VCaP (cell line): Measurements from ENCODE around the gene ITPR1.

ENCODE experiments used
- H3K27ac ChIP-seq: fragments of 450-650 bp; 2 replicates; pipeline ENCODE4 v1.5.1; 2017
- TF ChIP-seq, protein P1 (sequence below): fragments of 450-650 bp; conservative IDR thresholded peaks from 2 replicates; pipeline ENCODE4 v1.5.1; 2017; ENCODE audit warnings: mild to moderate bottlenecking, moderate library complexity

Gene ITPR1

DNA sequence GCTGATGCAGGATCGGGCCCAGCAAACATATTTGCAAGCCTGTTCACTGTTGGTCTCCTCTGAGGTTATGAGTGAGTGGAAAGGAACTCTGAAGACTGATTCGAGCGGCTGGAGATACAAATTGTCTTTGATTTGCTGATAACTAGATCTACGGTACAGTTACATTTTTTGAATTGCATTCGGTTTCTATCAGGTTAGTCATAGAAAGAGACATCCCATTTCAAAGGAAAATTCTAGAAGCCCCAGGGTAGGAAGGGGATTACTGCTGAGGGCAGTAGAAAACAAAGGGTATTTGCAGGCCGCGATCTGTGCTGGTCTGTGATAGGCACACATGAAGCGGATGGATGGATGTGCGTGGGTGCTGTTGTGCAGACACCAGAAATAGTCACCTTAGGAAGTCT, 228.4 kb downstream of the ITPR1 start:
- H3K27ac ChIP-seq: peak overlapping the region; percentile 46
- TF ChIP-seq, protein P1, sequence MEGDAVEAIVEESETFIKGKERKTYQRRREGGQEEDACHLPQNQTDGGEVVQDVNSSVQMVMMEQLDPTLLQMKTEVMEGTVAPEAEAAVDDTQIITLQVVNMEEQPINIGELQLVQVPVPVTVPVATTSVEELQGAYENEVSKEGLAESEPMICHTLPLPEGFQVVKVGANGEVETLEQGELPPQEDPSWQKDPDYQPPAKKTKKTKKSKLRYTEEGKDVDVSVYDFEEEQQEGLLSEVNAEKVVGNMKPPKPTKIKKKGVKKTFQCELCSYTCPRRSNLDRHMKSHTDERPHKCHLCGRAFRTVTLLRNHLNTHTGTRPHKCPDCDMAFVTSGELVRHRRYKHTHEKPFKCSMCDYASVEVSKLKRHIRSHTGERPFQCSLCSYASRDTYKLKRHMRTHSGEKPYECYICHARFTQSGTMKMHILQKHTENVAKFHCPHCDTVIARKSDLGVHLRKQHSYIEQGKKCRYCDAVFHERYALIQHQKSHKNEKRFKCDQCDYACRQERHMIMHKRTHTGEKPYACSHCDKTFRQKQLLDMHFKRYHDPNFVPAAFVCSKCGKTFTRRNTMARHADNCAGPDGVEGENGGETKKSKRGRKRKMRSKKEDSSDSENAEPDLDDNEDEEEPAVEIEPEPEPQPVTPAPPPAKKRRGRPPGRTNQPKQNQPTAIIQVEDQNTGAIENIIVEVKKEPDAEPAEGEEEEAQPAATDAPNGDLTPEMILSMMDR: no peak

DNA sequence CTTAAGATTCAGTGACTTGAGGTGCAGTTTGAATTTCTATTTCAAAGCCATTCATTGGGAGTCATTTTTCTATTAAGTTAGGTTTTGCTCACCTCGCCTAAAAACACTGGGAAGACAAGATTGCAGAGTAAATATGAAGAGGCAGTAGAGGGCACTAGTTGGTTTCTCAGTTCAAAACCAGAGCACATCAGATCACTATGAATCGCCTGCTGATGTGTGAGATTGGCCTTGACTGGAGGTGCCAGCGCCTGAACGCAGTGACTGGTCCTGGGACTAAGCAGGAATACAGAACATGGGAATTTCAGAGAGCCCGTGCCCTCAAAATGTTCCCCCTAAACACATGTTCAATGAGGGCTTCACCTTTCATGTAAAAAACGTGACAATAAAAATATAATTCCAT, 229.0 kb downstream of the ITPR1 start:
- peak overlapping the region; percentile 46 for H3K27ac ChIP-seq

GRCh38 chr3:4724051-4724629, 231.0 kb downstream of the ITPR1 start:
- TF ChIP-seq, protein P1: no peak
- no peak overlapping the region for H3K27ac ChIP-seq

More for the DNA sequence above, 229.0 kb downstream of the ITPR1 start:
- TF ChIP-seq, protein P1: peak; percentile 68

- TF ChIP-seq, protein P1: no peak
- no peak overlapping the region for H3K27ac ChIP-seq
Measured at GRCh38 chr3:4726549-4726948, 233.4 kb downstream of the ITPR1 start.

DNA sequence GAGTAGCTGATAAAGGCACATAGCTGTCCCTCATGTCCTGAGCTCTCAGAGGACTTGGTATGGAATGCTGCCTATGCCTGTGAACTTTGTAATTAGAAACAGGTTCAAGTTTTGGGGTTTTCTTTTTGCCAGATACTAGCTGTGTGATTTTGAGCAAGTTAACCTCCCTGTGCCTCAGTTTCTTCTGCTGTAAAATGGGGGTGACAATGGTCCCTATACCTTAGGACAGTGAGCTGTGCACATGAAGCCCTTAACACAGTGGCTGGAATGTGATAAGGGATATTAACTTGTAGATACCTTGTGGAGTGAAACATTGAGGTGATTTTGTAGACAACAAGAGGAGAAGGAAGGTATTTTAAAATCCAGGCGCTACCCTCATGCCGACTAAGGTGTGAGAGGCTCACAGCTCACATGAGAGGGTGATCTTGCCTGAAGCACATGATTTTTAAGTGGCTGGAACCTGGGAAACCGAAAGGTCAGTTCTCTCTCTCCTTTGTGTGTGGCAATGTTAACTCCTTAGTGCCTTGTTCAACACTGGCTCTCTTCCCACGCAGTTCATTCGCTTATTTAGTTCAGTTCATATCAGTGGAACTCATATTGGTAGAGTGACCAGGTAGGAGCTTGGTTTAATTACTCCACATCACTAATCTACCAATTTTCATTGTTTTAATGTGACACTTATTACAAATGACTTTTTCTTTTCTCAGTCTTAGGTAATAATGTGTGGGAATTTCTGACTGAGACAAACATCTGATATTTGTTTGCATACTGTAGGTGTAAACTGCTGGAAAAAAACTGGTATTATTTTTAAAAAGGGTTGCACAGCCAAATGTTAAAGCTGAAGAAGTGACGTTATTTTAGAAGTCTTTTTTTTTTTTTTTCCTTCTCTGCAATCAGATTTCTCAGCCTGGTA, 236.2 kb downstream of the ITPR1 start:
- no peak overlapping the region for H3K27ac ChIP-seq
- TF ChIP-seq, protein P1: no peak

DNA sequence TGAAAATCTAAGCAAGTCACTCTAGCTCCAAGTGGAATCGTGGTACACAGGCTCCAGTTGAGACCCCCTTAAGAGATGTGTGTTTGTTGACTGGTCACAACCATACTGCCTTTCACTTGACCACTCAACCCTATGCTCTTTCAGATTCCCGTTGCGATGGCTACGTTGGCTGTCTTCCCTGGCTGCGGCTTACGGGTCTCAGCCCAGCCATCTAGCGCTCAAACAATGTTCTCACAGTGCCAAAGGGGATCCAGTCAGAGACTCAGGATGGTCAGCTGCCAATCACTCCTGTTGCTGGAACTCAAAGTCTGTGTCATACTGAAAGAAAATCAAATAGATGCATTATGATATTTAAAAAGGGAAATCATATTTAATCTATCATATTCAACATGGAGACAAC, 237.6 kb downstream of the ITPR1 start:
- TF ChIP-seq, protein P1: no peak
- no peak overlapping the region for H3K27ac ChIP-seq

DNA sequence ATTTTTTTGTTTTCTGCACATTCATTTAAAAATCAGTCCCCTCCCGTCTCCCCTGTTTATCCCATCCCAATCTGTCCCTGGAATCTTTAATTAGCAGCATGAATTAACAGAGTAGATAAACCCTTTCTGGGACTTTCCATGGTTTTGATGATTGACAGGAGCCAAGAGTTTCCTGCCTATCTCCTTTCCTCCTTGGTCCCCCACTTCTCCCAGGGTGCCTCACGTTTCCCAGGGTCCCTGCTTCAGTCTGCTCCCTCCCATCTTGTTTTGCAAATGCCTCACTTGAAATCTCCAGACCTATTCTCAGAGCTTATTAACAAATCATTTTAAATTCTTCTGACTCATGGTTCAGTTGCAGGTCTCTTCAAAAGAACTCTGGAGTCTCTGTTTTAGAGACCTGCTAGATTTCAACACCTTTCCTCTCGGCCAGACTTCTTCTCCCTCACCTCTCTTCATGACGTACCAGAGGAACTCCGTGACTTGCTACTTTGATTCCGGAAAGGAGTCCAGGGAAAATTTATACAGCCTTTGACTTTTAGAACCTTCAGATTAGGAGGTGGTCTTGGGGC, 238.5 kb downstream of the ITPR1 start:
- peak overlapping the region; percentile 68 for H3K27ac ChIP-seq
- TF ChIP-seq, protein P1: no peak
